ENCODE results near the gene CFAP77. TPM values are rescaled to one million over a fixed set of nuclear protein-coding genes. Genes with fewer than 3 reads are reported as not detected.

The CFAP77 gene
- total and polyA plus RNA-seq, 2 of the 13 experiments (the other 11 are each of a cell fraction or from before 2014, with no cell fraction given) = not detected

DNA sequence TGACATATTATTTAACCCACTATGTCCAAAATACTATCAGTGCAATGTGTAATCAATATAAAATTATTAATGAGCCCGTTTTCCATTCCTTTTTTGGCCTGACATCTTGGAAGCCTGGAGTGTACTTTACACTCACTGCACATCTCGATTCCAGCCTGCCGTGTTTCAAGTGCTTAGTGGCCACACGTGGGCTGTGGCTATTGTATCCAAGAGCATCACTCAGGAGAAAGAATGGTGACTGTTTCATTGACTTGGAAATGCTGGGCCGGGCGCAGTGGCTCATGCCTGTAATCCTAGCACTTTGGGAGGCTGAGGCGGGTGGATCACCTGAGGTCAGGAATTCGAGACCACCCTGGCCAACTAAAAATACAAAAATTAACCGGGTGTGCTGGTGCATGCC is 54.5 kb downstream of the CFAP77 start:
- Histone ChIP-seq H3K79me2 (ENCODE audit: insufficient read depth, low read length) (no peaks in the 10 kb centered on the region), H3K9me3 (ENCODE audit: low read length) (no peaks in the 10 kb centered on the region), H3K36me3 (replicated peaks in 1 of 2; ENCODE audit: control insufficient read depth in 1 of 2, insufficient read depth in 2 of 2, low read length in 2 of 2) (no peaks in the 10 kb centered on the region), H3K4me2 (ENCODE audit: low read depth, low read length) (no peak overlapping the region), H3K4me1 (ENCODE audit: insufficient read depth, low read length) (no peaks in the 10 kb centered on the region), H3K27ac (ENCODE audit: extremely low read length, insufficient read depth, low read length) (no peak overlapping the region), H3K27me3 (ENCODE audit: control insufficient read depth in 1 of 2, insufficient read depth in 2 of 2, low read length in 2 of 2) (peaks cover 0 to 29% of the 10 kb centered on the region in 2 experiments; a peak in 4 of 5 replicates), H4K20me1 (ENCODE audit: insufficient read depth, low read length) (no peaks in the 10 kb centered on the region), H3K4me3 (replicated peaks in 1 of 3; ENCODE audit: insufficient read depth in 1 of 3, low read depth in 2 of 3, low read length in 3 of 3) (no peak overlapping the region), H2AFZ (ENCODE audit: low read length) (no peak overlapping the region), H3K9ac (ENCODE audit: insufficient read depth, low read depth, low read length) (no peak overlapping the region)
- POLR2A ChIA-PET = no interaction called here
- DNase-seq (ENCODE audit: low spot score) = no peak
- CTCF ChIA-PET (ENCODE audit: low intra/inter-chr PET ratio, low total read pairs) = no interaction called here
- intact Hi-C loops (cut with micrococcal nuclease; ENCODE audit: unreplicated experiment) (no loop called here), in situ Hi-C loops (cut with HindIII; ENCODE audit: extremely low pct_ligation_motif_present, low pct_unique_long_range_greater_than_20kb) (no loop called here)
- no TSS peak for BruUV-seq (replicated peaks)
- 6% methylated on average over 9 of the region's 9 CpGs for WGBS (ENCODE audit: low lambda C conversion rate)
- TF ChIP-seq ZNF644 (CRISPR knock-in tag; IDR thresholded peaks at IDR 0.05; ENCODE audit: low read depth) (no peak), FOXP1 (IDR thresholded peaks at IDR 0.05) (no peak), FOXP1 (CRISPR knock-in tag; IDR thresholded peaks at IDR 0.05) (no peak)
- ATAC-seq = no peak
- FAIRE-seq = no peak

GRCh38 chr9:132465131-132465635 is 55.2 kb downstream of the CFAP77 start:
- in situ Hi-C loops (cut with HindIII; ENCODE audit: extremely low pct_ligation_motif_present, low pct_unique_long_range_greater_than_20kb) = no loop called here
- WGBS (ENCODE audit: low lambda C conversion rate) = 1% methylated on average over 5 of the region's 5 CpGs
- BruUV-seq (replicated peaks) = no TSS peak
- TF ChIP-seq IRF9 (CRISPR knock-in tag; IDR thresholded peaks at IDR 0.05; ENCODE audit: borderline replicate concordance) (no peak), IRF1 (CRISPR knock-in tag; IDR thresholded peaks at IDR 0.05; ENCODE audit: low read depth) (no peak), ZNF350 (CRISPR knock-in tag; IDR thresholded peaks at IDR 0.05; ENCODE audit: borderline replicate concordance, low read depth) (no peak), JARID2 (CRISPR knock-in tag; IDR thresholded peaks at IDR 0.05; ENCODE audit: insufficient replicate concordance) (no peak), ZBTB43 (CRISPR knock-in tag; conservative IDR thresholded peaks at IDR 0.05) (no peak), FOXC1 (CRISPR knock-in tag; IDR thresholded peaks at IDR 0.05; ENCODE audit: borderline replicate concordance) (no peak), SNAI1 (CRISPR knock-in tag; IDR thresholded peaks at IDR 0.05; ENCODE audit: borderline replicate concordance) (no peak), ZNF20 (CRISPR knock-in tag; IDR thresholded peaks at IDR 0.05) (no peak), JDP2 (CRISPR knock-in tag; IDR thresholded peaks at IDR 0.05; ENCODE audit: borderline replicate concordance) (no peak), ZNF362 (CRISPR knock-in tag; IDR thresholded peaks at IDR 0.05; ENCODE audit: borderline replicate concordance) (no peak), HMG20B (CRISPR knock-in tag; conservative IDR thresholded peaks at IDR 0.05) (no peak)
- TF ChIP-seq, protein P1, sequence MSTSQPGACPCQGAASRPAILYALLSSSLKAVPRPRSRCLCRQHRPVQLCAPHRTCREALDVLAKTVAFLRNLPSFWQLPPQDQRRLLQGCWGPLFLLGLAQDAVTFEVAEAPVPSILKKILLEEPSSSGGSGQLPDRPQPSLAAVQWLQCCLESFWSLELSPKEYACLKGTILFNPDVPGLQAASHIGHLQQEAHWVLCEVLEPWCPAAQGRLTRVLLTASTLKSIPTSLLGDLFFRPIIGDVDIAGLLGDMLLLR (CRISPR knock-in tag; IDR thresholded peaks at IDR 0.05) = no peak

More at GRCh38 chr9:132465131-132465635, 55.2 kb downstream of the CFAP77 start:
- intact Hi-C loops (cut with micrococcal nuclease; ENCODE audit: unreplicated experiment) = no loop called here
- H3K4me3 ChIP-seq (replicated peaks in 1 of 3; ENCODE audit: insufficient read depth in 1 of 3, low read depth in 2 of 3, low read length in 3 of 3) = no peak overlapping the region
- no peak for FAIRE-seq
- no peaks in the 10 kb centered on the region for H3K36me3 ChIP-seq (replicated peaks in 1 of 2; ENCODE audit: control insufficient read depth in 1 of 2, insufficient read depth in 2 of 2, low read length in 2 of 2)
- no peak overlapping the region for H3K4me2 ChIP-seq (ENCODE audit: low read depth, low read length)
- ChIA-PET CTCF (ENCODE audit: low intra/inter-chr PET ratio, low total read pairs) (no interaction called here), POLR2A (no interaction called here)
- no peaks in the 10 kb centered on the region for H3K9me3 ChIP-seq (ENCODE audit: low read length)
- ATAC-seq = no peak
- peaks cover 0 to 29% of the 10 kb centered on the region in 2 experiments; a peak in 4 of 5 replicates for H3K27me3 ChIP-seq (ENCODE audit: control insufficient read depth in 1 of 2, insufficient read depth in 2 of 2, low read length in 2 of 2)
- no peak overlapping the region for H3K27ac ChIP-seq (ENCODE audit: extremely low read length, insufficient read depth, low read length)
- H3K9ac ChIP-seq (ENCODE audit: insufficient read depth, low read depth, low read length) = no peak overlapping the region
- H2AFZ ChIP-seq (ENCODE audit: low read length) = no peak overlapping the region
- H4K20me1 ChIP-seq (ENCODE audit: insufficient read depth, low read length) = no peaks in the 10 kb centered on the region
- DNase-seq (ENCODE audit: low spot score) = no peak
- no peaks in the 10 kb centered on the region for H3K79me2 ChIP-seq (ENCODE audit: insufficient read depth, low read length)
- H3K4me1 ChIP-seq (ENCODE audit: insufficient read depth, low read length) = no peaks in the 10 kb centered on the region
